Measurements from ENCODE around the gene MACF1. TPM values are rescaled to one million over a fixed set of nuclear protein-coding genes. Genes with fewer than 3 reads are reported as not detected.

The MACF1 gene
- total and polyA plus RNA-seq, 8 donors: 16.8 to 662 (median 236) TPM

DNA sequence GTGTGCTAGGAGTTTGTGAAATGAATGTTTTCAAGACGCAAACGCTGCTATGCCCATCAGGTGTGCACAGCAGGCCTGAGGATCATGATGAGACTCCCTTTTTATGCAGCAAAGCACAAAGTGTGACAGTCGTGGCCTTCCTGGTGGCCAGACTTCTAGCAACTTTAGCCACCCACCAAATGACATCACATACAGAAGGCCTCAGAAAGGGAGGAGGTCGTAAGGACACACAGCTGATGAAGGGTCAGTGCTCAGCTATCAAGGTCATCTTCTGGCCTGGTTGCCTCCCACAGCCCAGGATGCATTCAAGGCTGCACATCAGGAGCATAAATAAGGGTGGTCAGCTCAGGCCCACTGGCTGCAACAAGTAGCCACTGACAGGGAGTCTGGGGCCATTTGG lies 323.6 kb downstream of the MACF1 start:
- Histone ChIP-seq H3K4me1 (peaks cover 0 to 18% (median 2%) of the 10 kb centered on the region in 4 donors), H3K27me3 (no peaks in the 10 kb centered on the region), H3K4me3 (no peak overlapping the region), H3K9me3 (no peaks in the 10 kb centered on the region), H3K36me3 (peaks cover 19 to 95% (median 84%) of the 10 kb centered on the region in 4 donors), H3K27ac (no peak overlapping the region)
- WGBS, 5 donors: 74 to 91% (median 89%) methylated on average over 4 of the region's 4 CpGs
- TF ChIP-seq POLR2A (IDR thresholded peaks at IDR 0.05) (no peak), POLR2AphosphoS5 (IDR thresholded peaks at IDR 0.05) (no peak), EP300 (IDR thresholded peaks at IDR 0.05) (no peak)
- TF ChIP-seq, protein P1, sequence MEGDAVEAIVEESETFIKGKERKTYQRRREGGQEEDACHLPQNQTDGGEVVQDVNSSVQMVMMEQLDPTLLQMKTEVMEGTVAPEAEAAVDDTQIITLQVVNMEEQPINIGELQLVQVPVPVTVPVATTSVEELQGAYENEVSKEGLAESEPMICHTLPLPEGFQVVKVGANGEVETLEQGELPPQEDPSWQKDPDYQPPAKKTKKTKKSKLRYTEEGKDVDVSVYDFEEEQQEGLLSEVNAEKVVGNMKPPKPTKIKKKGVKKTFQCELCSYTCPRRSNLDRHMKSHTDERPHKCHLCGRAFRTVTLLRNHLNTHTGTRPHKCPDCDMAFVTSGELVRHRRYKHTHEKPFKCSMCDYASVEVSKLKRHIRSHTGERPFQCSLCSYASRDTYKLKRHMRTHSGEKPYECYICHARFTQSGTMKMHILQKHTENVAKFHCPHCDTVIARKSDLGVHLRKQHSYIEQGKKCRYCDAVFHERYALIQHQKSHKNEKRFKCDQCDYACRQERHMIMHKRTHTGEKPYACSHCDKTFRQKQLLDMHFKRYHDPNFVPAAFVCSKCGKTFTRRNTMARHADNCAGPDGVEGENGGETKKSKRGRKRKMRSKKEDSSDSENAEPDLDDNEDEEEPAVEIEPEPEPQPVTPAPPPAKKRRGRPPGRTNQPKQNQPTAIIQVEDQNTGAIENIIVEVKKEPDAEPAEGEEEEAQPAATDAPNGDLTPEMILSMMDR (IDR thresholded peaks at IDR 0.05): no peak
- intact Hi-C loops (cut with DNase I; ENCODE audit: low total_unique reads): no loop called here
- DNase-seq: no peak

DNA sequence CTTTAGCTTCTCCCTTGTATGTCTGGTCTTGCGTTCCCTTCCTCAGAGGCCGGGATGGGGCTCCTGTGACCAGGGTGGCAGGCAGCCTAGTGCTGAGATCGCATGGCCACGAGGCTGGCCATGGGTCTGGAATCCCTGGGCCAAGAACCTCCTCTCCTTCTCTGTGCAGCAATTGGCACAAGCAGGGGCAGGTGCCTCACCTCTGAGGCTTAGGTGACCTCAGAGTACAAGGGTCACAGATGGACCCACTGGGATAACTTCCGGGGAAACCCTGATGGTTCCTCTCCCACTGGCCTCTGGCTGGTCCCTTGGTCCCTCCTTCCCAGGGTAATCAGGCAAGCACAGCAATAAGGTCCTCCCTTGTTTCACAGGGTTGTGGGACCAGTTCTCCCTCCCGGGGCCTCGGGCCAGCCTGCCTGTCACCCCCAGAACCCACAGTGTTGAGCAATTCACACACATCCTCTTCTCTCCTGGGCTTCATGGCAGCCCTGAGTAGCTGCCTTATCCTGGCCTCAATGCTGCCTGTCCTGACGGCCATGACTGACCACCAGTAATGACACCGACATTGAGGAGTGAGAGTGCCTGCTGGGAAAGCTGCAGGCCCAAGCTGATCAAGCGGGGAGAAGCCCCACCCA lies 325.5 kb downstream of the MACF1 start:
- H3K9me3 ChIP-seq: no peaks in the 10 kb centered on the region
- no peak for DNase-seq
- no peaks in the 10 kb centered on the region for H3K27me3 ChIP-seq
- no peak overlapping the region for H3K27ac ChIP-seq
- peaks cover 0 to 18% (median 2%) of the 10 kb centered on the region in 4 donors for H3K4me1 ChIP-seq
- H3K36me3 ChIP-seq: peaks cover 19 to 97% (median 88%) of the 10 kb centered on the region in 4 donors
- TF ChIP-seq EP300 (IDR thresholded peaks at IDR 0.05) (no peak), POLR2AphosphoS5 (IDR thresholded peaks at IDR 0.05) (no peak), POLR2A (IDR thresholded peaks at IDR 0.05) (no peak)
- TF ChIP-seq, protein P1 (IDR thresholded peaks at IDR 0.05): no peak
- intact Hi-C loops (cut with DNase I; ENCODE audit: low total_unique reads): no loop called here
- 85 to 98% (median 91%) methylated on average over 7 to 10 of the region's 10 CpGs for WGBS, 5 donors
- H3K4me3 ChIP-seq: no peak overlapping the region

GRCh38 chr1:39531526-39531925 lies 327.0 kb downstream of the MACF1 start:
- Histone ChIP-seq H3K4me3 (no peak overlapping the region), H3K27me3 (no peaks in the 10 kb centered on the region), H3K9me3 (no peaks in the 10 kb centered on the region), H3K36me3 (peaks cover 19 to 95% (median 91%) of the 10 kb centered on the region in 4 donors), H3K4me1 (peaks cover 0 to 5% (median 0%) of the 10 kb centered on the region in 4 donors), H3K27ac (no peak overlapping the region)
- 92 to 100% (median 97%) methylated on average over 2 to 4 of the region's 4 CpGs for WGBS, 5 donors
- intact Hi-C loops (cut with DNase I; ENCODE audit: low total_unique reads): no loop called here
- no peak for DNase-seq
- TF ChIP-seq POLR2AphosphoS5 (IDR thresholded peaks at IDR 0.05) (no peak), EP300 (IDR thresholded peaks at IDR 0.05) (no peak), POLR2A (IDR thresholded peaks at IDR 0.05) (no peak)
- TF ChIP-seq, protein P1 (IDR thresholded peaks at IDR 0.05): no peak

- TF ChIP-seq POLR2AphosphoS5 (IDR thresholded peaks at IDR 0.05): no peak
- TF ChIP-seq EP300 (IDR thresholded peaks at IDR 0.05): no peak
- TF ChIP-seq, protein P1 (IDR thresholded peaks at IDR 0.05): no peak
- no peak for TF ChIP-seq POLR2A (IDR thresholded peaks at IDR 0.05)
- Histone ChIP-seq H3K27ac (no peak overlapping the region), H3K4me3 (no peak overlapping the region), H3K4me1 (no peaks in the 10 kb centered on the region), H3K36me3 (peaks cover 6 to 92% (median 87%) of the 10 kb centered on the region in 4 donors), H3K9me3 (no peaks in the 10 kb centered on the region), H3K27me3 (no peaks in the 10 kb centered on the region)
- DNase-seq: no peak
- WGBS, 5 donors: 90 to 96% (median 94%) methylated on average over 1 of the region's 1 CpG
- intact Hi-C loops (cut with DNase I; ENCODE audit: low total_unique reads): no loop called here
Measured at GRCh38 chr1:39533442-39533841, 328.9 kb downstream of the MACF1 start.

Other genes starting within 250 kb of the MACF1 start
- 100 to 1,000 TPM in 1 of 5 donors, 10 to 100 TPM in 4; 25.1 to 134 (median 48.1) TPM for gene AKIRIN1, start 213.4 kb upstream of the MACF1 start, total RNA-seq
- 10 to 100 TPM; 14.8 to 35.6 (median 28.5) TPM for gene AKIRIN1, start 213.4 kb upstream of the MACF1 start, polyA plus RNA-seq
- gene NDUFS5, start 178.3 kb upstream of the MACF1 start, total RNA-seq: 100 to 1,000 TPM; 104 to 333 (median 166) TPM
- gene NDUFS5, start 178.3 kb upstream of the MACF1 start, polyA plus RNA-seq: 100 to 1,000 TPM; 610 to 829 (median 727) TPM